GM18951 (cell line): ENCODE measurements around the gene METTL16.

Experiments used
- POLR2A ChIP-seq: IDR thresholded peaks from 4 replicates; pipeline ENCODE4 v1.6.1; 2011; ENCODE audit warnings: mild to moderate bottlenecking; ENCODE audit not compliant: insufficient read length, insufficient read depth; ENCODE audit errors: extremely low read depth
- in situ Hi-C: fragments of 300-500 bp; cut with MboI; formaldehyde crosslinking; loops from one replicate; pipeline ENCODE4 v1.12.0; 2022; ENCODE audit warnings: low sequenced_read_pairs, mixed read lengths, inconsistent platforms; ENCODE audit not compliant: unreplicated experiment

The METTL16 gene

DNA sequence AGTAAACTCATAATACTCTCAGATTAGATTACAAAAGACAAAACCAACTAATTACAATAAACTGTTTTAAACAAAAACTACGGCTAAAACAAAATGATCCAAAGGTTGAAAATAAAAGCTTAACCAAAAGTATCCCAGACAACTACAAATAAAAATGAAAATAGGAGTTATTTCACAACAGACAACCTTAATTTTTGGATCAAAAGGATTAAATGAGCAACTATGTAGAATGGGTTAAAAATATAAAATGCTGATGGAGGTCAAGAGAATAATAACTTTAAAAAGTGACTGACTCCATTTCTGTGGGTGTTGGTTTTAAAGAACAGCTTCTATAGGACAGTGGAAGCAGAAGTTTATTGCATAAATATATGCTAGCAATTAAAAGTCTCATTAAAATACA lies 28.6 kb downstream of the METTL16 start:
- in situ Hi-C loops, result no loop called here

DNA sequence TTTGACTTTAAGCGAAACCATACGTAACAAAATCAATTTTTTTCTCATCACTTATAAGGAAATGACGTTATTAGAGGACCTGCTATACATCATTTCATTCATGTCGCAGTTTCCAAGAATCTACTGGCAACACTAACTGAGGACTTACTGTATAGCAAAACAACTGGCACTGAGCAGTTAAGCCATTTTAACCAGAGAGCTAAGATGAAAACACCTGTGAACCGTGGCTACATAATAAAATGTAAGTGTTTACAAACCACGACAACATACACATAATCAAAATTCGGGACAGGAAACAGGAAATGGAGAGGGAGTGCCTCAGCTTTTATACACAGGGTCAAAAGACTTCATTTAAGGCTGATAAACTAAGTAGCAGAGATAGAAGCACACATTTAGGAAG lies 29.5 kb downstream of the METTL16 start:
- no peak for TF ChIP-seq POLR2A
- in situ Hi-C loops, result no loop called here

More for the DNA sequence above, 28.6 kb downstream of the METTL16 start:
- no peak for TF ChIP-seq POLR2A

- in situ Hi-C loops, result no loop called here
- no peak for TF ChIP-seq POLR2A
Measured at GRCh38 chr17:2481760-2482159, 29.9 kb downstream of the METTL16 start.

- in situ Hi-C loops, result no loop called here
- TF ChIP-seq POLR2A, result no peak
Measured at GRCh38 chr17:2478458-2478857, 33.2 kb downstream of the METTL16 start.

- no peak for TF ChIP-seq POLR2A
- in situ Hi-C loops, result no loop called here
Measured at GRCh38 chr17:2475056-2475455, 36.6 kb downstream of the METTL16 start.

DNA sequence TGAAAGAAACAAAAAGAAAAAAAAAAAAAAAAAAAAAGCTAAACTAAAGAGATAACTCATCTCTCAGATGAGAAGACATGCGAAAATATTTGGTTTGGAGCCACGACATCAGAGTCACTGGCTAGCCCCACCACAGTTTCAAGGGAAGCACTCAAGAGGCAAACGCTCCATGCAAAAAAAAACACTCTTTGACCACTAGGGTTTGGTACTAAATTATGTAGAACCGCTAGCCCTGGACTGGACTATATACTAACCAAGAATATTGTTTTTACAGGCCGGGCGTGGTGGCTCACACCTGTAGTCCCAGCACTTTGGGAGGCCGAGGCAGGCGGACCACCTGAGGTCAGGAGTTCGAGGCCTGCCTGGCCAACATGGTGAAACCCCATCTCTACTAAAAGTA lies 37.3 kb downstream of the METTL16 start:
- in situ Hi-C loops, result no loop called here
- no peak for TF ChIP-seq POLR2A

GRCh38 chr17:2468270-2468669 lies 43.4 kb downstream of the METTL16 start:
- TF ChIP-seq POLR2A, result no peak
- in situ Hi-C loops, result no loop called here

- in situ Hi-C loops, result no loop called here
- no peak for TF ChIP-seq POLR2A
Measured at GRCh38 chr17:2466931-2467330, 44.8 kb downstream of the METTL16 start.

DNA sequence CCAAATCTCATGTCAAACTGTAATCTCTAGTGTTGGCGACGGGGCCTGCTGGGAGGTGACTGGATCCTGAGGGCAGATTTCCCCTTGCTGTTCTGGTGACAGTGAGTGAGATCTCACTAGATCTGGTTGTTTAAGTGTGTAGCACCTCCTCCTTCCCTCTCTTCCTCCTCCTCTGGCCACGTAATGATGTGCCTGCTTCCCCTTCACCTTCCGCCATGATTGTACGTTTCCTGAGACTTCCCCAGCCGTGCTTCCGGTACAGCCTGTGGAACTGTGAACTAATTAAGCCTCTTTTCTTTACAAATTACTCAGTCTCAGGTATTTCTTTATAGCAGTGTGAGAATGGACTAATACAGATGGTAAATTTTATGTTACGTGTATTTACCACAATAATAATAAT lies 49.2 kb downstream of the METTL16 start:
- no peak for TF ChIP-seq POLR2A
- in situ Hi-C loops, result no loop called here

DNA sequence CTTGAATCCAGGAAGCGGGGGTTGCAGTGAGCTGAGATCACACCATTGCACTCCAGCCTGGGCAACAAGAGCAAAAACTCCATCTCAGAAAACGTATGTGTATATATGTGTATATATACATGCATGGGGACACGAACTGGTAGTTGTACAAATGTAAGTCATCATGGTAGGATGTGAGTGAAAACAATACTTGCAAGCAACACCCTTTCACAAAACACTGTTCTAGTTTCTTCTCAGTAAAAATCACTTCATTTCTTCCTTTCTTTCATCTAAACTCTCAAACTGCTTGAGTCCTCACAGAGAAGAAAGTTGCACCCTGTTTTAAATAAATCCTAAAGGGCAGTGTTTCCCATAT lies 51.8 kb downstream of the METTL16 start:
- in situ Hi-C loops, result no loop called here
- TF ChIP-seq POLR2A, result no peak

GRCh38 chr17:2457913-2458312 lies 53.8 kb downstream of the METTL16 start:
- in situ Hi-C loops, result no loop called here

DNA sequence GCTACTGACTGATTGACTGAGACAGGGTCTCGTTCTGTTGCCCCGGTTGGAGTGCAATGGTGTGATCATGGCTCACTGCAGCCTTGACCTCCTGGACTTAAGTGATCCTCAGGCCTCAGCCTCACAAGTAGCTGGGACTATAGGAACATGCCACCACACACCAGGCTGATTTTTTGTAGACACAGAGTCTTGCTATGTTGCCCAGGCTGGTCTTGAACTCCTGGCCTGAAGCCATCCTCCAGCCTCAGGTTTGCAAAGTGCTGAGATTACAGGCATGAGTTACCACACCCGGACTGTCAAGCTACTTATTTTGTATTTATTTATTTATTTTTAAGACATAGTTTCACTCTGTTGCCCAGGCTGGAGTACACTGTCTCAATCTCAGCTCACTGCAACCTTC lies 55.2 kb downstream of the METTL16 start:
- TF ChIP-seq POLR2A, result no peak

More at GRCh38 chr17:2457913-2458312, 53.8 kb downstream of the METTL16 start:
- TF ChIP-seq POLR2A, result no peak

DNA sequence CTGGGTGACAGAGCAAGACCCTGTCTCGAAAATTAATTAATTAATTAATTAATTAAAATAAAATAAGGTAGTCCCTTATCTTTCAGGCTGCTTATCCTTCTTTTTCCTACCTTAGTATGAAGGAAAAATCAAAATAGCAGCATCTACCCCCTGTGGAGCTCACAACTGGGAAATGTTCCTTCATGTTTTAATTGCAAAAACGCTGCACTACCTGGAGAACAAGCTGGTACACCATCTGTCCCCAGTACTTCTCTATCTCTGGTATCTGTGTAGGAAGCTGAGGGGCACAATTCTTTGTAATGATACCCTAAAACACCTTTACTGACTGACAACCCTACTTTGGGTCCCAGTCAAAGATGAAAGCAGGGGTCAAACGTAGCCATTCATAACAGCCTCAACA lies 55.7 kb downstream of the METTL16 start:
- in situ Hi-C loops, result no loop called here
- TF ChIP-seq POLR2A, result no peak

More for the DNA sequence above, 55.2 kb downstream of the METTL16 start:
- in situ Hi-C loops, result no loop called here

- in situ Hi-C loops, result no loop called here
- TF ChIP-seq POLR2A, result no peak
Measured at GRCh38 chr17:2453866-2454265, 57.8 kb downstream of the METTL16 start.

GRCh38 chr17:2453325-2453724 lies 58.4 kb downstream of the METTL16 start:
- no peak for TF ChIP-seq POLR2A
- in situ Hi-C loops, result no loop called here

GRCh38 chr17:2452216-2452750 lies 59.4 kb downstream of the METTL16 start:
- in situ Hi-C loops, result no loop called here
- no peak for TF ChIP-seq POLR2A
